HG03280 (cell line): ENCODE results near the gene PDCD7.

ENCODE experiments used
- ATAC-seq: cut with Tn5 transposase; IDR thresholded peaks from one replicate; pipeline ENCODE4 v1.9.1; 2021; ENCODE audit warnings: mild to moderate bottlenecking, moderate library complexity; ENCODE audit not compliant: unreplicated experiment

Gene PDCD7

GRCh38 chr15:65092911-65093792 is 40.5 kb downstream of the PDCD7 start:
- ATAC-seq: no peak

DNA sequence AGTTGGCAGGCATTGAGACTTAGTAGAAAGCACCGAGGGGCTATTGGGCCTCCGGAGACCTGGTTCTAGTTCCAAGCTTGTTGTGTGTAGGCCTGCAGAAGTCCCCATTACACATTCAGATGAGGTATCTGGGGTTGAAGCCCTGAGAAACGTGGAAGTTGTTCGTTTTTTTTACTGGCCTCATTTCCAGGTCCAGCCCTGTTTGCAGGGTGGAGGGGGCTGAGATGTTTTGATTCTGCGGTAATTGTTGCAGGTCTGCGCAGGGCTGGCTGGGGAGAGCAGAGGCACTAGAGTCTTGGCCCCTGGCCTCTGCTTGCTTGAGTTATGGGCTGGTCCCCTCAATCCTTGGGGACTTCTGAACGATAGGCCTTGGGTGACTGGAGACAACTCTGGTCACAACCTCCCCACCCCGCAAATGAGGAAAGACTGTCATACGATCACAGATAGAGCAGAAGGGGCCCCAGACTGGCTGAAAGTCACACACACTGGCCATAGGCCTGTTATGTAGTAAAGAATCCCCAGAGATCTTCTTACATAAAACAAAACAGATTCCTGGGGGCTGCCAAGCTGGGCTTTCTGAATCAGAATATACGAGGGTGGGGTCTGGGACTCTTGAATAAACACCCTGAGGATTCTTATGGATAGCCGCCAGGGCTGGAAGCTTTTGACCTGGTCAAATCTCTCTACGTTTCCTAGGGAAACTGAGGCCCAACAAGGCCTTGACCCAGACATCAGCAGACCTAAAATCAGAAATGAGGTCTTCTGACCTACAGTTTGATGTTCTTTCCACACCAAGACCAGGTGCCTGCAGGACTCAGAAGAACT is 41.5 kb downstream of the PDCD7 start:
- ATAC-seq: no peak

GRCh38 chr15:65089206-65089824 is 44.3 kb downstream of the PDCD7 start:
- ATAC-seq: no peak

GRCh38 chr15:65088643-65089021 is 45.0 kb downstream of the PDCD7 start:
- no peak for ATAC-seq

DNA sequence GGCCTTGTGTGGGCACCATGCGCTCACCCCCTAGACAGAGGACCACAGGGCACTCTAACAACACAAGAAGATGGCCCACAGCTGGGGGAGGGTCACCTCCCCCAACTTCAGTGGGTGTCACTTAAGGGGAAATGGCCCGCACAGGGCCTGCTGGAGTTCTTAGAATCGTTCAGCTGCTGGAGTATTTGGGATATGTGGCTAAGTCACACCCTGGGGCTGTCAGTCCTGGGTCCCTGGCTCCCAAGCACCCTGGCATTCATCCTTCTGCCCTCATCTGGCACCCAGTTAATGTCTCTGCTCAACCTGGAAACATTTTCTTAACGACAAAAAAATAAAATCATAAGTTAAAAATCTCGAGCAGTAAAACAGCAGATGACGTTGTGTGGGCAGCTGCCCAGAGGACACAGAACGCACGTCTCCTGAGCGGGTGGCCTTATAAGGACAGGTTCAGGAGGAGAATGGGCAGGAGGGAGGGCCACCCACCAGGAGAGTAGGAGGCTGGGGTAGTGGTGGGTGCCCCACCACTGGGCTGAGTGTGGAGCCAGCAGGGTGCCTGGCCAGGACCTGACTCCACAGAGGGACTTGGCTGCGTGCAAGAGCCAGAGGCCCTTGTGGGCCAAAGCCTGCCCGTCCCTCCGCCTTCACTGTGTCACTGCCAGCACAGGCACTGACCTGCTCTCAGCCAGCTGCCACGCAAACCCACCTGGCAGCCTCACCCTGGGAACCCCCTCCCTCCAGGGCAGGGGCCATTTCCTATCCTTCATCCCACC is 45.5 kb downstream of the PDCD7 start:
- no peak for ATAC-seq

DNA sequence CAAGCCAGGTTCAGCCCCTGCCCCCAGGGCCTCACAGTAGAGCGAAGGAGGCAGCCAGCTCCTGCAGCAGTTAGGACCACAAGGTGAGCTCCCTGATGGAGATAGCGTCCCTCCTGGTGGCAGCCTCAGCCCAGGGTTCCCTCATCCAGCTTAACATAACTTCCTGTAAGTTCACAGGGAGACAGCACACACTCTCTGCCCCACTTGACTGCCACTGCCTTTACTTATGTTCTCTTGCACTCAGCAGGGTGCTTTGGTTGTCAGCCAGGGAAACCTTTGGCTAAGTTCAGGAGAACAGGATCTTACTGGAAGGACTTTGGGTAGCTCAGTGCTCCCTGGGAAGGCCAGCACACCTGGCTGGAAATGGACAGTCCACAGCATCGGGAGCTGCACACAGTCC is 46.2 kb downstream of the PDCD7 start:
- no peak for ATAC-seq

DNA sequence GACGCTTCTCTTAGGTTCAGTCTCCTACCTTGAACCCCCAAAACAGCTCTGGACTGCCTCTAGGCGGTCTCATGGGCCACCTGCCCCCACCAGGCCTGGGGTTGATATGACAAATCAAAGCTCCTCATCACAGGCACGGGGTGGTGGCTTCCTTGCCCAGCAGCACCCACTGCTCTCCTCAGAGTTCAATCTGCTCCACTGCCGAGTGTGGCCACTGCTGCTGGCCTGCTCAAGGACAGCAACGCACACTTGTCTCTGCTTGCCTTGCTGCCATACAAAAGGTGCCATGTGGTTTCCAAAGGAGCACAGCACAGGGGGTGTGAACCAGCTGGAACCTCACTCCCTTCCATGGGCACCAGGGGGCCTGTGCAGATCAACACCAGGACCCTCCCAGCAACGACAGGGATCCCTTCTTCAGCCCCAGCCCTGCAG is 46.9 kb downstream of the PDCD7 start:
- no peak for ATAC-seq

- ATAC-seq: no peak
Observed at GRCh38 chr15:65085990-65086679, 47.5 kb downstream of the PDCD7 start.

- ATAC-seq: no peak
Observed at GRCh38 chr15:65085207-65085753, 48.3 kb downstream of the PDCD7 start.

- no peak for ATAC-seq
Observed at GRCh38 chr15:65084500-65085206, 49.0 kb downstream of the PDCD7 start.

DNA sequence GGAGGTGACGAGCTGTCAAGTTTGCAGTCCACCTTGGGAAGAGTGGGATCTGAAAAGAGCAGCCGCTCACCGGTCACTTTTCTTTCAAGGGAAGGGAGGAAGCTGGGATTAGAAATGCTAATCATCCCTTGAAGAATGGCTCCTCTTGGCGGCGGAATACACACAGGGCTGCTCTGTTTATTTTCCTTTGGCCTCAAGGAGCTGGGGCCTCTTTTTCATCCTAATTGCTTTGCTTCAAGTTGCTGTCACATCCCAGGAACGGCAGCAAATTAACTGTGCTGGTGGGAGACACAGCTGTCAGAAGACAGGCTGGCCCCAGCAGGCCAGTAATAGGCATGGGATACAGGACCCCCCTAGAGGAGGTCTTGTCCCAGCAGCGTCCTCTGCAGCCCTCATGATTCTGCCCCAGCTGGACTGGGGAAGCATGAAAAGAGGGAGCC is 50.3 kb downstream of the PDCD7 start:
- no peak for ATAC-seq

DNA sequence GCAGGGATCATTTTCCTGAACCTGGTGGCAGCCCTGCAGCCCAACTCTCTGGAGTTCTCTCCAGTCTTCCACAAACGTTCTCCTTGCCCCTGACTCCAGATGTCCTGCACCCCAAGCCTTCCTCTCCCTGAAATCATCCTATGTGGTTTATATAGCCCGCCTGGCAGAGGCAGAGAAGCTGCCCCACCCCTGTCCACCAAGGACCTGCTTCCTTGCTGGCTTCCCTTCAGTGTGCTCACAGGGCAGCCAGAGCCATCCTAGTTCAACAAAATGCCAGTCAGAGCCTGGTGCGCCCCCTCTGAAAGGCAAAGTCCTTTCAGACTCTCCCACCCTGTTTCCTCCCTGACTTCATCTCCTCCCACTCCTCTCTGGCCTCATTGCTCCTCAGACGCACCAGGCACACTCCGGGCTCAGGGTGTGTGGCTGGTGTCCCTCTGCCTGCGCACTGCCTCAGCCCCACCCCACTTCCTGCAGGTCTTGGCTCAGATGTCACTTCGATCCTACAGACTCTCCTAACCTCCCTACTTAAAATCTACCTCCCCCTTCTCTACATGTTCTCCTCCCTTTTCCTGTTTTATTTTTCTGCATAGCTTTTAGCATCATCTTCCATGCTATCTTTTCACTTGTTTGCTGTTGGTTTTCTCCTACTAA is 51.2 kb downstream of the PDCD7 start:
- ATAC-seq: no peak

DNA sequence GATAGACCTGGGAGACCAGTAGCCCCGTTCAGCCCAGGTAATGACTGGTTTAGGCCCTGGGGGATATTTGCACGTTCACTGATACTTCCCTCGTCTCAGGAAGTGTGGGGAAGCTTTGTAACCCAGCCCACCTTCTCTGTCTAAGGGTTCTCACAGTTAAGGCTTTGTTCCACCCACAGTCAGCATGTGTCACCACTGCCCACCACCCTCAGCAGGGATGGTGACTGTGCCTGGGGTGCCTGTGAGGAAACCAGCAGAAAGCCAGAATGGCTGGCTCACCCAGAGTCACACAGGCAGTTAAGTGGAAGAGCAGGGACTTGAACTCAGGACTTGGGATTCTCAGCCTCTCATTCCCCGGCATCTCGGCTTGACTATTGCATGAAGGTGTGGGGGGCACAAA is 51.9 kb downstream of the PDCD7 start:
- ATAC-seq: no peak

- ATAC-seq: no peak
Observed at GRCh38 chr15:65081270-65081669, 52.3 kb downstream of the PDCD7 start.

DNA sequence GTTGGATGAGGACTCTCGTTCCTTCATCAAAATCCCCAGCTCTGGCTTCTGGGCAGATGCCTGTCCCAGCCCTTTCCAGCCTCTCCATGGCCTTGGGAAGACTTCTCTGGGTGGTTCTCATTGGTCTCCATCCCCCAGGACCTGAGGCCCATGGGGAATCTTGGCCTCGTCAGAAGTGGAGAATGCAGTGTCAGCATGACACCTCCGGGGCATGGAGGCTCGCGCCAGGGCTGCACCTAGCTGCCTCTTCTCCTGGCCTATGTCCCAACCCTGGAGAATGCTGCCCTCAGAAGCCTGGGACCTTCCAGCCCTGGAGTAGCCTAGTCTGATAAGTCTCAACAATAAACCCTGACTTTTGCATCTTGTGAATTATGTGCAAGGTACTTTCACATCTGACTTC is 54.0 kb downstream of the PDCD7 start:
- no peak for ATAC-seq

- no peak for ATAC-seq
Observed at GRCh38 chr15:65077981-65078352, 55.6 kb downstream of the PDCD7 start.

DNA sequence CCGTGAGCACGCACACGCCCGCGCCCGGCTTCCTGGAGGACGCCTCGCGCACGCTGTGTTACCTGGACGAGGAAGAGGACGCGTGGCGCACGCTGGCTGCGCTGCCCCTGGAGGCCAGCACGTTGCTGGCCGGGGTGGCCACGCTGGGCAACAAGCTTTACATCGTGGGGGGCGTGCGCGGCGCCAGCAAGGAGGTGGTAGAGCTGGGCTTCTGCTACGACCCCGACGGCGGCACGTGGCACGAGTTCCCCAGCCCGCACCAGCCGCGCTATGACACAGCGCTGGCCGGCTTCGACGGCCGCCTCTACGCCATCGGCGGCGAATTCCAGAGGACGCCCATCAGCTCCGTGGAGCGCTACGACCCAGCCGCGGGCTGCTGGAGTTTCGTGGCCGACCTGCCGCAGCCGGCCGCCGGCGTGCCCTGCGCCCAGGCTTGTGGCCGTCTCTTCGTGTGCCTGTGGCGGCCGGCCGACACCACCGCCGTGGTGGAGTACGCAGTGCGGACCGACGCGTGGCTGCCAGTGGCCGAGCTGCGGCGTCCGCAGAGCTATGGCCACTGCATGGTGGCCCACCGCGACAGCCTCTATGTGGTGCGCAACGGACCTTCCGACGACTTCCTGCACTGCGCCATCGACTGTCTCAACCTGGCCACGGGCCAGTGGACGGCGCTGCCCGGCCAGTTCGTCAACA is 56.2 kb downstream of the PDCD7 start:
- no peak for ATAC-seq
